PFSK-1 (cell line): ENCODE measurements around the gene SYT11.

Source experiments
- FOXP2 ChIP-seq: optimal IDR thresholded peaks from 2 replicates; pipeline ENCODE3; 2011; ENCODE audit warnings: borderline replicate concordance, control low read depth, inconsistent platforms; ENCODE audit not compliant: insufficient read depth; ENCODE audit errors: extremely low read length, extremely low read depth
- POLR2AphosphoS5 ChIP-seq: IDR thresholded peaks from 2 replicates; pipeline ENCODE4 v1.6.1; 2012; ENCODE audit warnings: low read depth, mild to moderate bottlenecking, control low read depth, low read length, moderate library complexity
- SIN3A ChIP-seq: IDR thresholded peaks from 2 replicates; pipeline ENCODE4 v1.6.1; 2012; ENCODE audit warnings: mild to moderate bottlenecking, low read length, moderate library complexity, borderline replicate concordance; ENCODE audit not compliant: insufficient read depth
- TAF1 ChIP-seq: IDR thresholded peaks from 2 replicates; pipeline ENCODE4 v1.6.1; 2012; ENCODE audit warnings: low read length, control low read depth, borderline replicate concordance; ENCODE audit not compliant: insufficient read depth
- TF ChIP-seq, protein P1 (sequence below), 2 experiments: IDR thresholded peaks; 2 replicates each; pipeline versions ENCODE4 v1.6.1 to v1.8.0; 2011 to 2012; ENCODE audit warnings: low read depth in 2 of 2, low read length in 2 of 2, control low read depth in 1 of 2, inconsistent platforms in 1 of 2, mild to moderate bottlenecking in 1 of 2, moderate library complexity in 1 of 2; ENCODE audit not compliant: insufficient read depth in 1 of 2

The SYT11 gene

DNA sequence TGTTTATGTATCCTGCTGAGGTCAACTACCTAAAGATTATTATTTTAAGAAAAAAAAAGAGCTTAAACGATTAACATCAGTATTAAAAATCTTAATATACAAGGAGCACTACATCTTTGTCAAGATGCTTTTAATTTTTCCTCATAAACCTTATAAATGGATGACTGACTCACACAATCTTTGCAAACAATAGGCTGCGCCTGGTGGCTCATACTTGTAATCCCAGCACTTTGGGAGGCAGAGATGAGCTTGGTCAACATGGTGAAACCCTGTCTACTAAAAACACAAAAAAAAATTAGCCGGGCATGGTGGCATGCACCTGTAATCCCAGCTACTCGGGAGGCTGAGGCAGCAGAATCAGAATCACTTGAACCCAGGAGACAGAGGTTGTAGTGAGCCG is 73.1 kb downstream of the SYT11 start:
- no peak for TF ChIP-seq FOXP2
- TF ChIP-seq TAF1, result no peak
- no peak for TF ChIP-seq POLR2AphosphoS5
- TF ChIP-seq SIN3A, result no peak
- TF ChIP-seq, protein P1, sequence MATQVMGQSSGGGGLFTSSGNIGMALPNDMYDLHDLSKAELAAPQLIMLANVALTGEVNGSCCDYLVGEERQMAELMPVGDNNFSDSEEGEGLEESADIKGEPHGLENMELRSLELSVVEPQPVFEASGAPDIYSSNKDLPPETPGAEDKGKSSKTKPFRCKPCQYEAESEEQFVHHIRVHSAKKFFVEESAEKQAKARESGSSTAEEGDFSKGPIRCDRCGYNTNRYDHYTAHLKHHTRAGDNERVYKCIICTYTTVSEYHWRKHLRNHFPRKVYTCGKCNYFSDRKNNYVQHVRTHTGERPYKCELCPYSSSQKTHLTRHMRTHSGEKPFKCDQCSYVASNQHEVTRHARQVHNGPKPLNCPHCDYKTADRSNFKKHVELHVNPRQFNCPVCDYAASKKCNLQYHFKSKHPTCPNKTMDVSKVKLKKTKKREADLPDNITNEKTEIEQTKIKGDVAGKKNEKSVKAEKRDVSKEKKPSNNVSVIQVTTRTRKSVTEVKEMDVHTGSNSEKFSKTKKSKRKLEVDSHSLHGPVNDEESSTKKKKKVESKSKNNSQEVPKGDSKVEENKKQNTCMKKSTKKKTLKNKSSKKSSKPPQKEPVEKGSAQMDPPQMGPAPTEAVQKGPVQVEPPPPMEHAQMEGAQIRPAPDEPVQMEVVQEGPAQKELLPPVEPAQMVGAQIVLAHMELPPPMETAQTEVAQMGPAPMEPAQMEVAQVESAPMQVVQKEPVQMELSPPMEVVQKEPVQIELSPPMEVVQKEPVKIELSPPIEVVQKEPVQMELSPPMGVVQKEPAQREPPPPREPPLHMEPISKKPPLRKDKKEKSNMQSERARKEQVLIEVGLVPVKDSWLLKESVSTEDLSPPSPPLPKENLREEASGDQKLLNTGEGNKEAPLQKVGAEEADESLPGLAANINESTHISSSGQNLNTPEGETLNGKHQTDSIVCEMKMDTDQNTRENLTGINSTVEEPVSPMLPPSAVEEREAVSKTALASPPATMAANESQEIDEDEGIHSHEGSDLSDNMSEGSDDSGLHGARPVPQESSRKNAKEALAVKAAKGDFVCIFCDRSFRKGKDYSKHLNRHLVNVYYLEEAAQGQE (IDR thresholded peaks at IDR 0.05; ENCODE audit: insufficient read depth in 1 of 2, low read depth in 2 of 2, low read length in 2 of 2), result no peak

DNA sequence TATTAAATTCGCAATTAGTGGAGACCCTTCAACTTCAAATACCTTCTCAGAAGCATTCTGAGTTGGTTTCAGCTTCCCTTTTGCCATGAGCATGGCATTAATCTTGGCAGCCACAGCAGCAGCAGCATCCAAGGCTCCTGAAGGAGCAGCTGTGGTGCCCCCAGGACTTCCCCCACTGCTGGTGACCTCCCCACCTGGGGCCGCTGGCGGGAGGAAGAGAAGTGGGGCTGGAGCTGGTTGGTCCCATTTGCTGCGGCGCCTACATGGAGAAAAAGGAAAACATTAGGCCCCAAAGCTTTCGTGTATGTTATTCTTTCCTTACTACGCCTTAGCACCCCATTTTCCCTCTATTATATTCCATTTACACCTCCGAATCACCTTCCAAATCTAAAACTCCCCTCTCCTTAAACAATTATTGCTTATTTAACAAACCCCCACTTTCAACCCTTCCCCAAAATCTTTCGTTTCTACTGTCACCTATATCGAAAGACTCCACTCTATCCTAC is 74.3 kb downstream of the SYT11 start:
- no peak for TF ChIP-seq TAF1
- TF ChIP-seq, protein P1 (IDR thresholded peaks at IDR 0.05; ENCODE audit: insufficient read depth in 1 of 2, low read depth in 2 of 2, low read length in 2 of 2), result no peak
- TF ChIP-seq SIN3A, result no peak
- no peak for TF ChIP-seq FOXP2
- TF ChIP-seq POLR2AphosphoS5, result no peak

GRCh38 chr1:155934097-155934935 is 74.9 kb downstream of the SYT11 start, which contains the start of gene KHDC4:
TSS of gene KHDC4 (minus strand) at chr1:155934413. CDS start at chr1:155934373, 40 bp downstream.
- TF ChIP-seq FOXP2 (no peak), POLR2AphosphoS5 (peak; percentile 95), SIN3A (0 out of 2 replicates have a peak, but pooled peaks have one; percentile 47), TAF1 (peak; percentile 89)
- TF ChIP-seq, protein P1 (IDR thresholded peaks at IDR 0.05; ENCODE audit: insufficient read depth in 1 of 2, low read depth in 2 of 2, low read length in 2 of 2), result peak; percentile 1 to 24; a peak in 1 of 4 replicates
